ENCODE measurements around the gene METTL27. TPM values are rescaled to one million over a fixed set of nuclear protein-coding genes. Genes with fewer than 3 reads are reported as not detected.
"Not testable (repeated sequence)": the region's sequence is repeated elsewhere in the genome, so short reads cannot be mapped to it uniquely, and the experiment has no call there.

The METTL27 gene
- total RNA-seq, 4 donors from 2014 or later, result 2.5 to 5.7 (median 3.4) TPM; not detected in 1

- TF ChIP-seq CTCF (IDR thresholded peaks at IDR 0.05), result peak in 1 of 3 donors; percentile 10
- DNase-seq (ENCODE audit: low spot score) (peak; percentile 51), ATAC-seq (ENCODE audit: low FRiP score) (peak; percentile 87)
These were observed 30.6 kb downstream of the METTL27 start for GRCh38 chr7:73811760-73812168.

- ATAC-seq (ENCODE audit: low FRiP score) (no peak), DNase-seq (ENCODE audit: low spot score) (no peak)
- TF ChIP-seq CTCF (IDR thresholded peaks at IDR 0.05), result no peak
These were observed 31.3 kb downstream of the METTL27 start for GRCh38 chr7:73810998-73811360.

- ATAC-seq (ENCODE audit: low FRiP score) (no peak), DNase-seq (ENCODE audit: low spot score) (no peak)
- no peak for TF ChIP-seq CTCF (IDR thresholded peaks at IDR 0.05)
These were observed 32.8 kb downstream of the METTL27 start for GRCh38 chr7:73809467-73809951.

GRCh38 chr7:73802459-73802858, 39.9 kb downstream of the METTL27 start:
- DNase-seq (ENCODE audit: low spot score) (no peak), ATAC-seq (ENCODE audit: low FRiP score) (no peak)
- TF ChIP-seq CTCF (IDR thresholded peaks at IDR 0.05), result no peak

- no peak for TF ChIP-seq CTCF (IDR thresholded peaks at IDR 0.05)
- DNase-seq (ENCODE audit: low spot score), result no peak
These were observed 40.7 kb downstream of the METTL27 start for GRCh38 chr7:73801577-73801976.

GRCh38 chr7:73799282-73800141, 42.8 kb downstream of the METTL27 start:
- ATAC-seq (ENCODE audit: low FRiP score) (no peak), DNase-seq (ENCODE audit: low spot score) (no peak)
- TF ChIP-seq CTCF (IDR thresholded peaks at IDR 0.05), result no peak

More at GRCh38 chr7:73801577-73801976, 40.7 kb downstream of the METTL27 start:
- no peak for ATAC-seq (ENCODE audit: low FRiP score)

GRCh38 chr7:73797176-73797575, 45.1 kb downstream of the METTL27 start:
- not testable (repeated sequence) for ATAC-seq (ENCODE audit: low FRiP score); DNase-seq (ENCODE audit: low spot score)

GRCh38 chr7:73796656-73797055, 45.7 kb downstream of the METTL27 start:
- DNase-seq (ENCODE audit: low spot score); ATAC-seq (ENCODE audit: low FRiP score): not testable (repeated sequence)

GRCh38 chr7:73795188-73795587, 47.1 kb downstream of the METTL27 start:
- ATAC-seq (ENCODE audit: low FRiP score); DNase-seq (ENCODE audit: low spot score): not testable (repeated sequence)

- not testable (repeated sequence) for DNase-seq (ENCODE audit: low spot score); ATAC-seq (ENCODE audit: low FRiP score)
These were observed 51.1 kb downstream of the METTL27 start for GRCh38 chr7:73791170-73791690.

Data from omental fat pad (tissue), 4 donors.